ENCODE results near the gene U2SURP.

DNA sequence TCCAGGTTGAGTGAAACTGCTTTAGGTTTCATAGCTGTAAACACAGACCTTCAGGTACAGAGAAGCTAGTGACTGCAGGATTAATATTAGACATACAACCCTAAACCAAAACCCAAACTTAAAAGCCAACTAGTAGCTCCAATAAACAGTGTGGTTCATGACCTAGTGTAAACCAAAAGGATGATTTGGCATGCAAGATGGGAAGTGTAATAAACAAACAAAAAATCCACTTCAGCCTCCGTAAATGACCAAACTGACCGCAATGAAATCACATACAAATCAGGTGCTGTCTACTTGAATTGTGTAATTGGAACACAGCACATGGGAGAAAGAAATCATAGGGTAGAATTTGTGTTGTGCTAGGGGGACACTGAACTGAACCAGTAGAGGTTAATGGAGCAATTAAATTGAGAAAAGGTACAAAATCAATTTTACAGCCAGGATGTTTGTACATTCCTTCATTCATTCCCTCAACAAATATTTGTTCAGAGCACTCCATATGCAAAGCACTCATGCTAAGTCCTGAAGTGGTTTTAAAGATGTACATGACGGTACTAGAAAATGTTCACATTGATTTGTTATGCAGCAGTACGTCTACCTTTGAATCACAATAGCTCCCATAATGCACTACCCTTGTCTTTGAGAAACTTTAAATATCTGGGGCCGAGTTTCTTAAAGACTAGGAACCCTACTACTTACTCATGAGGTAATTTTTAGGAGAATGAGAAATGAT is 96.8 kb downstream of the U2SURP start:
- TF ChIP-seq, protein P1, sequence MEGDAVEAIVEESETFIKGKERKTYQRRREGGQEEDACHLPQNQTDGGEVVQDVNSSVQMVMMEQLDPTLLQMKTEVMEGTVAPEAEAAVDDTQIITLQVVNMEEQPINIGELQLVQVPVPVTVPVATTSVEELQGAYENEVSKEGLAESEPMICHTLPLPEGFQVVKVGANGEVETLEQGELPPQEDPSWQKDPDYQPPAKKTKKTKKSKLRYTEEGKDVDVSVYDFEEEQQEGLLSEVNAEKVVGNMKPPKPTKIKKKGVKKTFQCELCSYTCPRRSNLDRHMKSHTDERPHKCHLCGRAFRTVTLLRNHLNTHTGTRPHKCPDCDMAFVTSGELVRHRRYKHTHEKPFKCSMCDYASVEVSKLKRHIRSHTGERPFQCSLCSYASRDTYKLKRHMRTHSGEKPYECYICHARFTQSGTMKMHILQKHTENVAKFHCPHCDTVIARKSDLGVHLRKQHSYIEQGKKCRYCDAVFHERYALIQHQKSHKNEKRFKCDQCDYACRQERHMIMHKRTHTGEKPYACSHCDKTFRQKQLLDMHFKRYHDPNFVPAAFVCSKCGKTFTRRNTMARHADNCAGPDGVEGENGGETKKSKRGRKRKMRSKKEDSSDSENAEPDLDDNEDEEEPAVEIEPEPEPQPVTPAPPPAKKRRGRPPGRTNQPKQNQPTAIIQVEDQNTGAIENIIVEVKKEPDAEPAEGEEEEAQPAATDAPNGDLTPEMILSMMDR (IDR thresholded peaks at IDR 0.05) = no peak
- TF ChIP-seq POLR2A (IDR thresholded peaks at IDR 0.05) = no peak
- no peak for TF ChIP-seq POLR2AphosphoS5 (IDR thresholded peaks at IDR 0.05; ENCODE audit: insufficient read depth in 1 of 2, low read depth in 1 of 2)
